ENCODE data around the gene MED29. TPM values are rescaled to one million over a fixed set of nuclear protein-coding genes. Genes with fewer than 3 reads are reported as not detected.

Gene MED29
- total RNA-seq, 4 donors from 2014 or later, result 25.5 to 48.1 (median 37.7) TPM

DNA sequence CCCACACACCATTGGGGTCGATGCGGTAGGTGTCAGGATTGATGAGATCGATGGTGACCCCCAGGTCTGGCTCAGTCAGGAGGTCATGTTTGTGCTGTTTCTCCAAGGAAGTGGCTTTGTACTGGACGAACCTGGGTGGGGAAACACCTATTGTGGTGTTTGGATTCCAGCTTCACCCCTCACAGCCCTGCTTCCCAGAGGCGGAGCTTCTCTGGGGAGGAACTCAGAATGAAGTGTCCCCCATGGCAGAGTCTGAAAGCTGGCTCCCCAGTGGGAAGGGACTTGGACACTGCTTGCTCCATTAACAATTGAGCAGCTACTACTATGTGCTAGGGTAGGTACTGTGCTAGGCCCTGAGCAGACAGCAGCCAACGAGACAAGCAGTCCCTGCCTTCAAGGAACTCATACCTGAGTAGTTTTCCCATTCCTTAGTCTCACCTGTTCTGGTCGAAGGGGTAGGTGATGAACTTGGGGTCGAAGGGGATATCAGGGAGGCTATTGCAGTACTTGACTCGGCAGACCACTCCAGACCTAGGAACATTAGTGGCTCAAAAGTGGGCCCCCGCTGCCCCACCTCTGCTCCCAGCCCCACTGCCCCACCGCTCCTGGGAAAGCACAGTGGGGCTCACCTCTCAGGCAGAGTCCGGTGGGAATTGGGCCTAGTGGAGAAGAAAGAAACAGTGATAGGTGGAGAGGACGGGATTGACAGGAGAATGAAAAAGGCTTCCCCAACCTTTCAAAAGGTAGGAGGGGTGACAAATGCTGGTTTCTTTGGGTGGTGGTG lies 1.4 kb upstream of the MED29 start:
- in situ Hi-C loops (cut with MboI; ENCODE audit: low sequenced_read_pairs in 4 of 4) (loop anchor here in 1 of 4 donors (10.0 kb wide), 1 partner anchor 45 kb away; the partner anchor contains the start of gene SAMD4B), intact Hi-C loops (cut with DNase I; ENCODE audit: low total_unique reads) (loop anchor here (1.0 to 10.0 kb wide), 3 partner anchors 42 to 855 kb away; partner anchors contain the start of gene SUPT5H)
- no peak for DNase-seq
- H3K9me3 ChIP-seq, result no peaks in the 10 kb centered on the region
- TF ChIP-seq POLR2A (IDR thresholded peaks at IDR 0.05), result no peak
- TF ChIP-seq, protein P1, sequence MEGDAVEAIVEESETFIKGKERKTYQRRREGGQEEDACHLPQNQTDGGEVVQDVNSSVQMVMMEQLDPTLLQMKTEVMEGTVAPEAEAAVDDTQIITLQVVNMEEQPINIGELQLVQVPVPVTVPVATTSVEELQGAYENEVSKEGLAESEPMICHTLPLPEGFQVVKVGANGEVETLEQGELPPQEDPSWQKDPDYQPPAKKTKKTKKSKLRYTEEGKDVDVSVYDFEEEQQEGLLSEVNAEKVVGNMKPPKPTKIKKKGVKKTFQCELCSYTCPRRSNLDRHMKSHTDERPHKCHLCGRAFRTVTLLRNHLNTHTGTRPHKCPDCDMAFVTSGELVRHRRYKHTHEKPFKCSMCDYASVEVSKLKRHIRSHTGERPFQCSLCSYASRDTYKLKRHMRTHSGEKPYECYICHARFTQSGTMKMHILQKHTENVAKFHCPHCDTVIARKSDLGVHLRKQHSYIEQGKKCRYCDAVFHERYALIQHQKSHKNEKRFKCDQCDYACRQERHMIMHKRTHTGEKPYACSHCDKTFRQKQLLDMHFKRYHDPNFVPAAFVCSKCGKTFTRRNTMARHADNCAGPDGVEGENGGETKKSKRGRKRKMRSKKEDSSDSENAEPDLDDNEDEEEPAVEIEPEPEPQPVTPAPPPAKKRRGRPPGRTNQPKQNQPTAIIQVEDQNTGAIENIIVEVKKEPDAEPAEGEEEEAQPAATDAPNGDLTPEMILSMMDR (IDR thresholded peaks at IDR 0.05 in 4 of 5, conservative IDR thresholded peaks at IDR 0.05 in 1 of 5), result no peak
- peaks cover 0 to 61% of the 10 kb centered on the region in 2 donors for H3K36me3 ChIP-seq
- no peaks in the 10 kb centered on the region for H3K27me3 ChIP-seq
- peak overlapping the region; percentile 92 to 99 (median 97) for H3K27ac ChIP-seq
- ATAC-seq, result no peak
- peak overlapping the region; percentile 62 to 94 (median 88) for H3K4me3 ChIP-seq
- H3K4me1 ChIP-seq, result peaks cover 17 to 20% of the 10 kb centered on the region in 2 donors

DNA sequence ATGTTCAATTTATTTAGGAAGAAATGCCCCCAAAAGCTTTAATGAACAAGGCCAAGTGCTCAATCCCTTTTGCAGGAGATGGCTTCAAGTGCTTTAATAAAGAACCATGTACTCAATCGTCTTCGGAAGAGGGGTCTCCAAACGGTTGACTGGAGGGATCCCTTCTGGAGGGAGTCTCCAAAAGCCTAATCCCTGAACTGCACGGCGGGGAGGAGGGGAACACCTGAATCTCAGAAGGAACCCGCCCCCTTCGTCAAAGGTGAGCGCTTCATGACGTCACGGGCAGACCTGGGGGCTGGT lies 777 bp upstream of the MED29 start:
- no peaks in the 10 kb centered on the region for H3K27me3 ChIP-seq
- ATAC-seq (peak; percentile 11 to 17), DNase-seq (peak in 1 of 2 donors; percentile 60)
- H3K27ac ChIP-seq, result peak overlapping the region; percentile 92 to 99 (median 97)
- intact Hi-C loops (cut with DNase I; ENCODE audit: low total_unique reads) (loop anchor here (1.0 to 5.0 kb wide), 2 partner anchors 42 to 55 kb away; partner anchors contain the start of gene SUPT5H), in situ Hi-C loops (cut with MboI; ENCODE audit: low sequenced_read_pairs in 4 of 4) (loop anchor here in 1 of 4 donors (10.0 kb wide), 1 partner anchor 46 kb away; the partner anchor contains the start of gene SAMD4B)
- no peak for TF ChIP-seq POLR2A (IDR thresholded peaks at IDR 0.05)
- TF ChIP-seq, protein P1 (IDR thresholded peaks at IDR 0.05 in 4 of 5, conservative IDR thresholded peaks at IDR 0.05 in 1 of 5), result no peak
- no peaks in the 10 kb centered on the region for H3K9me3 ChIP-seq
- H3K36me3 ChIP-seq, result peaks cover 0 to 61% of the 10 kb centered on the region in 2 donors
- peak overlapping the region; percentile 62 to 94 (median 88) for H3K4me3 ChIP-seq
- H3K4me1 ChIP-seq, result peaks cover 17 to 20% of the 10 kb centered on the region in 2 donors

DNA sequence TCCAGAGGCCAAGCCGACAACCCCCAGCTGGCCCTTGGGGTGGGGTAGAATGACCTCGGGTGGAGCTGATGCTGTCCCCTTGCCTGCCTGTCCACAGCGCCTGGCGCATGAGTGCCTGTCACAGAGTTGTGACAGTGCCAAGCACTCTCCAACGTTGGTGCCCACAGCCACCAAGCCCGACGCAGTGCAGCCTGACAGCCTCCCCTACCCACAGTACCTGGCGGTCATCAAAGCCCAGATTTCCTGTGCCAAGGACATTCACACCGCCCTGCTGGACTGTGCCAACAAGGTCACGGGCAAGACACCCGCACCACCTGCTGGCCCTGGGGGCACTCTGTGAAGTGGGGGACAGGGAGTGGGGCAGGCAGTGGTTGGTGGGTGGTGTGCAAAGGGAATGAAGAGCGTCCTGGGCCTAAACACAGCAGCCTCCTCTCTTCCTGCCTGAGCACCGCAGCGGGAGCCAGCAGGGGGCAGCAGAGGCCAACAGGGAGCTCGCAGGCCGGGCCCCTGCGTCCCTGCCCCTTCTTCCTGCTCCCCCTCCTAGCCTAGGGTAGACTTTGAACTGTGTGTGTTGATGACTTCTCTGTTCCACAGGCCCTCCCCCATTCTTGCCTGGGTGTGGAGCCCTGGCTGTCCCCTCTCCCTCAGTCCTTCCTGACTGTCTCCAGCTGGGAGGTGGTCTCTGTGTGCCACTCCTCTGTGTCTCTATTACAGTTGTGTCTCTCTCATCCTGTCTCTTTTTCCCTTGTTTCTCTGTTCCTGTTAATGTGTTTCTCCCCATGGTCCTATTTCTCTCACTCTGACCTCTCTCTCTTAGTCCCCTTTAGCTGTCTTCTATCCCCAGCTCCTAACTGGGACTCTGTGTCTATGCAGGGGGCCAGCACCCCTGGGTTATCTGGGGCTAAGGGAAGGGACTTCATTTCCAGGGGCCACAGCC lies 6.5 kb downstream of the MED29 start:
- in situ Hi-C loops (cut with MboI; ENCODE audit: low sequenced_read_pairs in 4 of 4) (loop anchor here in 1 of 4 donors (10.0 kb wide), 1 partner anchor 53 kb away; the partner anchor contains the start of gene SAMD4B), intact Hi-C loops (cut with DNase I; ENCODE audit: low total_unique reads) (loop anchor here (1.0 to 2.0 kb wide), 2 partner anchors 15 to 135 kb away; partner anchors contain the start of genes EID2B and PLEKHG2)
- Histone ChIP-seq H3K36me3 (peaks cover 0 to 20% of the 10 kb centered on the region in 2 donors), H3K27me3 (no peaks in the 10 kb centered on the region), H3K4me3 (peak overlapping the region in 2 of 4 donors; percentile 5 to 37), H3K9me3 (no peaks in the 10 kb centered on the region), H3K4me1 (peaks cover 22 to 28% of the 10 kb centered on the region in 2 donors), H3K27ac (peak overlapping the region; percentile 90 to 100 (median 98))
- ATAC-seq, result peak; percentile 75 to 80
- DNase-seq, result peak; percentile 66 to 92
- TF ChIP-seq, protein P1 (IDR thresholded peaks at IDR 0.05 in 4 of 5, conservative IDR thresholded peaks at IDR 0.05 in 1 of 5), result peak; percentile 97 to 100 (median 99)
- TF ChIP-seq POLR2A (IDR thresholded peaks at IDR 0.05), result peak in 1 of 2 donors; percentile 13

DNA sequence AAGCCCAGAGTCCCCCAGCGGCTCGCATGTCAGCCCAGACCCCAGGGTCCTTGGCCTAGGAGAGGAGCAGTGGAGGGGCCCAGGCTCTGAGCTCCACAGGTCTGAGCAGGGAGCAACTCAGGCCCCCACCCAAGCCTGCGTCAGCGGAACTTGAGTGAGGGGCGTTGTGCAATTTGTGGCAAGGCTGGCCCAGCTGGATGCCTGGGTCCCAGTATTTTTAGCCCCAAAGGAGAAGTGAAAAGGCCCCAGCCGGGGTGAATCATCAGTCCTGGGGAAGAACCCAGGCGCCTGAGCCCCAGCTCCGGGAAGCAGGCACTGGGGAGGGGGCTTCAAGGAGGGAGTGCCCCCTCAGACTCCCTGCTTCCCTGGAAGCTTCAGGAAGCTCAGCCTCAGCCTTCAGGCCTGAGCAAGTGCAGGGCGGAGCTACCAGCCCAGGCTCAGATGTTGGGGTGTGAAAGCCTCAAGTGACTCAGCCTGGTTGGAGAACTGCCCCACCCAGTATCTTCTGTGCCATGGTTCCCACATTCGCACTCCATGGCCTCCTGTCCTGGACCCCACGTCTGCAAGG lies 7.2 kb downstream of the MED29 start:
- peak in 1 of 2 donors; percentile 12 for ATAC-seq
- Histone ChIP-seq H3K27ac (peak overlapping the region; percentile 90 to 100 (median 98)), H3K4me3 (peak overlapping the region in 2 of 4 donors; percentile 5 to 37), H3K36me3 (peaks cover 0 to 19% of the 10 kb centered on the region in 2 donors), H3K9me3 (no peaks in the 10 kb centered on the region), H3K4me1 (peaks cover 28% of the 10 kb centered on the region in 2 donors), H3K27me3 (no peaks in the 10 kb centered on the region)
- in situ Hi-C loops (cut with MboI; ENCODE audit: low sequenced_read_pairs in 4 of 4) (loop anchor here in 1 of 4 donors (10.0 kb wide), 1 partner anchor 54 kb away; the partner anchor contains the start of gene SAMD4B), intact Hi-C loops (cut with DNase I; ENCODE audit: low total_unique reads) (no loop called here)
- TF ChIP-seq, protein P1 (IDR thresholded peaks at IDR 0.05 in 4 of 5, conservative IDR thresholded peaks at IDR 0.05 in 1 of 5), result no peak
- peak; percentile 37 to 44 for TF ChIP-seq POLR2A (IDR thresholded peaks at IDR 0.05)
- DNase-seq, result peak; percentile 56 to 83

Data from gastrocnemius medialis (tissue), 4 donors.